ENCODE measurements around the gene CCDC85C.

The CCDC85C gene

GRCh38 chr14:99604766-99605298 lies 825 bp upstream of the CCDC85C start:
- peaks cover 20% of the 10 kb centered on the region for H3K4me1 ChIP-seq
- H3K9me3 ChIP-seq, result no peaks in the 10 kb centered on the region
- H3K4me3 ChIP-seq (ENCODE audit: low read depth, low read length), result peak overlapping the region; percentile 84
- no peak for TF ChIP-seq CTCF (IDR thresholded peaks at IDR 0.05; ENCODE audit: low read depth, low read length)
- H3K27me3 ChIP-seq, result no peaks in the 10 kb centered on the region
- DNase-seq, result peak; percentile 77
- peaks cover 17% of the 10 kb centered on the region for H3K36me3 ChIP-seq

- H3K36me3 ChIP-seq, result peaks cover 18% of the 10 kb centered on the region
- H3K27me3 ChIP-seq, result no peaks in the 10 kb centered on the region
- TF ChIP-seq CTCF (IDR thresholded peaks at IDR 0.05; ENCODE audit: low read depth, low read length), result no peak
- H3K4me3 ChIP-seq (ENCODE audit: low read depth, low read length), result peak overlapping the region; percentile 84
- peak; percentile 98 for DNase-seq
- H3K9me3 ChIP-seq, result no peaks in the 10 kb centered on the region
- peaks cover 23% of the 10 kb centered on the region for H3K4me1 ChIP-seq
Measured at GRCh38 chr14:99604278-99604765, 315 bp upstream of the CCDC85C start.

- Histone ChIP-seq H3K27me3 (no peaks in the 10 kb centered on the region), H3K4me1 (peaks cover 34% of the 10 kb centered on the region), H3K4me3 (ENCODE audit: low read depth, low read length) (peak overlapping the region; percentile 99), H3K9me3 (no peaks in the 10 kb centered on the region), H3K36me3 (peaks cover 18% of the 10 kb centered on the region)
- TF ChIP-seq CTCF (IDR thresholded peaks at IDR 0.05; ENCODE audit: low read depth, low read length), result no peak
- DNase-seq, result peak; percentile 43
Measured at GRCh38 chr14:99602788-99603415, 1.1 kb downstream of the CCDC85C start.

- H3K4me1 ChIP-seq, result peaks cover 40% of the 10 kb centered on the region
- DNase-seq, result no peak
Measured at GRCh38 chr14:99602054-99602787, 1.8 kb downstream of the CCDC85C start.

GRCh38 chr14:99601361-99601831 lies 2.6 kb downstream of the CCDC85C start:
- no peak for TF ChIP-seq CTCF (IDR thresholded peaks at IDR 0.05; ENCODE audit: low read depth, low read length)
- no peaks in the 10 kb centered on the region for H3K9me3 ChIP-seq
- H3K36me3 ChIP-seq, result peaks cover 18% of the 10 kb centered on the region
- H3K4me3 ChIP-seq (ENCODE audit: low read depth, low read length), result peak overlapping the region; percentile 99
- H3K27me3 ChIP-seq, result no peaks in the 10 kb centered on the region
- DNase-seq, result no peak
- peaks cover 47% of the 10 kb centered on the region for H3K4me1 ChIP-seq

More at GRCh38 chr14:99602054-99602787, 1.8 kb downstream of the CCDC85C start:
- Histone ChIP-seq H3K36me3 (peaks cover 18% of the 10 kb centered on the region), H3K4me3 (ENCODE audit: low read depth, low read length) (peak overlapping the region; percentile 99), H3K27me3 (no peaks in the 10 kb centered on the region), H3K9me3 (no peaks in the 10 kb centered on the region)
- TF ChIP-seq CTCF (IDR thresholded peaks at IDR 0.05; ENCODE audit: low read depth, low read length), result no peak
